Smooth muscle cell of the brain vasculature (primary cell): ENCODE results near the gene TRIM22.
"Not testable (repeated sequence)": the region's sequence is repeated elsewhere in the genome, so short reads cannot be mapped to it uniquely, and the experiment has no call there.

Experiments used
- DNase-seq: peaks from one replicate; pipeline ENCODE4 v3.0.0-alpha.2; 2012; ENCODE audit warnings: low read depth, low spot score

Gene TRIM22

DNA sequence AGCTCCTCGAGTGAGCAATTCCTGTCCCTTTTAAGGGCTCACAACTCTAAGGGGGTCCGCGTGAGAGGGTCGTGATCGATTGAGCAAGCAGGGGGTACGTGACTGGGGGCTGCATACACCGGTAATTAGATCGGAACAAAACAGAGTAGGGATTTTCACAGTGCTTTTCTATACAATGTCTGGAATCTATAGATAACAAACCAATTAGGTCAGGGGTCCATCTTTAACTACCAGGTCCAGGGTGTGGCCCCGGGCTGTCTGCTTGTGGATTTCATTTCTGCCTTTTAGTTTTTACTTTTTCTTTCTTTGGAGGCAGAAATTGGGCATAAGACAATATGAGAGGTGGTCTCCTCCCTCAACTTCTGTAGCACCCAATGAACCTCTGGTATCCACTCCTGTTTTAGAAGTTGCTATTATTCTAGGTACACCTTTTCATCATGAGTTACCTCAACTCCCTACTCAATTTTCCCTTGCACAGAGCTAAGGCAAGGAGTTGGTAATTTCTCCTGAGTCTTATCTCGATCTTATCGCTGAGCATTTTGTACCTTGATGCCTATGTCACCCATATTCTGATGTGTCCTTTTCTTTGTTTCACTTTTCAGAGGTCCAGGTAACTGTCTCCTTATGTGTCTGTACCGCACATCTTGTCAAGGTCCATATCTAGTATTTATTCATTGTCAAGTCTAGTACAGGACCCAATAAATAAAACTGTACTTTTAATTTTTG is 1.8 kb downstream of the TRIM22 start:
- not testable (repeated sequence) for DNase-seq

DNA sequence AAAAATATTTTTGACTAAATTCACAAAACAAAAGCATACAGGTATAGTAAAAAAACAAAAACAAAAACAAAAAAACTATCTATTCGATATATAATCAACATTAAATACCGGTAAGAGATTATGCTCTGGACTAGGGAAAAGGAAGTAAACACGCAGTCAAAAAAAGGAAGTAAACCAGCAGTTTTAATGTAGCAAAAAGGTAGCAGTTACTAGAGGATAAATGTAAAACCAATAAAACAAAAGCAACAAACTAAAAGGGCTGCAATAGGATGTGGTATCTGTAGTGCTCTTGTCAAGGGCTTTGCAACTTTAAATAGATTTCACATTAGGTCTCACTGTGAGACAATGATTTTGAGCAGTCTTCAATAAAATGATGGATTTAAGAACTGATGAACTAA is 2.4 kb downstream of the TRIM22 start:
- DNase-seq, result no peak

DNA sequence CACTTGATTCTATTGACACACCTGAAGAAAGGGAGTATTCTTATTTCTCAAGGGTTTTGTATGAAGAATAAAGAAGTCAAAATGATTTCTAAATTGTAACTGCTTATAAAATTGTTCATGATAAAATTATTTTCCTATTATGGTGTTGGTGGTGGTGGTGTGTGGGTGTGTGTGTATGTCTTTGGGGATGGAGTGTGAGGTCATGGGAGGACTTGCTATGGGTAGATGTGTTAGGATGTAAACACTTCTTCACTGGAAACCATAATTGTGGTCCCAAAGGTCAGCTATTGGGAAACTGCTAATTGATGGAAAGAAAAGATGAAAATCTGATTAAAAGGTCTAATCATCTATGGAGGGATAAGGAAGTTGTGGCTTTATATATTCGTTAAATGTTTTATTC is 5.1 kb downstream of the TRIM22 start:
- no peak for DNase-seq

DNA sequence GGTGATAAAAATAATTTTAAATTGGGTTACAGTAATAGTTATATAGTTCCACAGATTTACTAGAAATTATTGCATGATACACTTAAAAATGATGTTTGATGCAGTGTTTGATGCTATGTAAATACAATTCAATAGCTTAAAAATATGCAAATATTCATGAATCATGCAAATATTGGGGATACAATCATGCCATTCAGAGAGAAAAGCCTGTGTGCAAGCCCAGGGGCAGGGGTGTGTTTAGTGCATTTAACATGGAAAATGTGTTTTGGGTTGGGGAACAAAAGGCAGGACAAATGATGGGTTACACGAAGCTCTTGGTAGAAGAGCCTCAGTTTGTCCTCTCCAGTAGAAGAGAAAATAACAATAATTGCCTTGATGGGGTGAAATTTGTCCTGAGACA is 6.0 kb downstream of the TRIM22 start:
- DNase-seq, result no peak

DNA sequence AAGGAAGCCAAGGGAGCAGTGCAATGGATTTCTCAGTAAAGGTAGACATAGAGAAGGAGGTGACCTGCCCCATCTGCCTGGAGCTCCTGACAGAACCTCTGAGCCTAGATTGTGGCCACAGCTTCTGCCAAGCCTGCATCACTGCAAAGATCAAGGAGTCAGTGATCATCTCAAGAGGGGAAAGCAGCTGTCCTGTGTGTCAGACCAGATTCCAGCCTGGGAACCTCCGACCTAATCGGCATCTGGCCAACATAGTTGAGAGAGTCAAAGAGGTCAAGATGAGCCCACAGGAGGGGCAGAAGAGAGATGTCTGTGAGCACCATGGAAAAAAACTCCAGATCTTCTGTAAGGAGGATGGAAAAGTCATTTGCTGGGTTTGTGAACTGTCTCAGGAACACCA is 6.6 kb downstream of the TRIM22 start:
- DNase-seq, result no peak

DNA sequence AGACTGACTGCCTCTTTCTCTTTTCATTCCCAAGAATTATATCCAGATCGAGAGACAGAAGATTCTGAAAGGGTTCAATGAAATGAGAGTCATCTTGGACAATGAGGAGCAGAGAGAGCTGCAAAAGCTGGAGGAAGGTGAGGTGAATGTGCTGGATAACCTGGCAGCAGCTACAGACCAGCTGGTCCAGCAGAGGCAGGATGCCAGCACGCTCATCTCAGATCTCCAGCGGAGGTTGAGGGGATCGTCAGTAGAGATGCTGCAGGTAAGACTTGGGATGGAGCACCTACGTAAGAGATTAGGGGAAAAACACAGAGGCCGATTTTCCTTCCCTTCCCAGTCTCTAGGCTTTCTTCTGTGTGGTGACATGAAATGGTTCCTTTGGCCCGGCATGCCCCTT is 8.7 kb downstream of the TRIM22 start:
- DNase-seq, result no peak

DNA sequence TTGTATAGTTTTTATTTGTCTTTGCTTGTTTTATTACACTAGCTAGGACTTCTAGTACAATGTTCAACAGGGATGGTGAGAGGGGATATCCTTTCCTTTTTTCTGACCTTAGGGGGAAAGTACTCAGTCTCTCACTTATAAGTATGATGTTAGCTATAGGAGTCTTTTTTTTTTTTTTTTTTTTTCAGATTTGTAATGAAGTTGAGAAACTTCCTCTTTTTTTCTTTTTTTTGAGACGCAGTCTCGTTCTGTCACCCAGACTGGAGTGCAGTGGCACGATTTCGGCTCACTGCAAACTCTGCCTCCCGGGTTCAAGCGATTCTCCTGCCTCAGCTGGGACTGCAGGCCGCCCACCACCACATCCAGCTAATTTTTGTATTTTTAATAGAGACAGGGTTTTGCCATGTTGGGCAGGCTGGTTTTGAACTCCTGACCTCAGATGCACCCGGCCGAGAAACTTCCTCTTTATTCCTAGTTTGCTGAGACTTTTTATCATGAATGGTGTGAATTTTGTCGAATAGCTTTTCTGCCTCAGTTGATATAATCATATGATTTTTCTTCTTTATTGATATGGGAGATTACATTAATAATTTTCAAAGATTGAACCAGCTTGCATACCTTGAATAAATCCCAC is 10.9 kb downstream of the TRIM22 start:
- no peak for DNase-seq

DNA sequence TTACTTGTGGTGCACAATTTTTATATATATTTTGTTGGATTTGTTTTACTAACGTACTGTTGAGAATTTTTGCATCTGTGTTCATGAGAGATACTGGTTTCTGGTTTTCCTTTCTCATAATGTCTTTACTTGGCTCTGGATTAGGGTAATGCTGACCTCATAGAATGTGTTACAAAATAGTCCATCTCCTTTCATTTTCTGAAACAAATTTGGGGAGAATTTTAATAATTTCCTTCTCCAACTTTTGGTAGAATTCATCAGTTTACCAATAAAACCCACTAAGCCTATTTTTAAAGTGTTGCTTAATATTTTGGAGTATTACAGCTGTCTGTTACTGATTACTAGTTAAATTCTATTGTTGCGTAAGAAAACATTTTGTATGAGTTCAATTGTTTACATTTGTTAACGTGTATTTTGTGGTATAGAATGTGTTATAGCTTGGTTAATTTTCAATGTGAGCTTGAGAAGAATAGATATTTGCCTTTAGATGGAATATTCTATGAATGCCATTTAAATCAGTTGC is 11.5 kb downstream of the TRIM22 start:
- DNase-seq, result no peak

DNA sequence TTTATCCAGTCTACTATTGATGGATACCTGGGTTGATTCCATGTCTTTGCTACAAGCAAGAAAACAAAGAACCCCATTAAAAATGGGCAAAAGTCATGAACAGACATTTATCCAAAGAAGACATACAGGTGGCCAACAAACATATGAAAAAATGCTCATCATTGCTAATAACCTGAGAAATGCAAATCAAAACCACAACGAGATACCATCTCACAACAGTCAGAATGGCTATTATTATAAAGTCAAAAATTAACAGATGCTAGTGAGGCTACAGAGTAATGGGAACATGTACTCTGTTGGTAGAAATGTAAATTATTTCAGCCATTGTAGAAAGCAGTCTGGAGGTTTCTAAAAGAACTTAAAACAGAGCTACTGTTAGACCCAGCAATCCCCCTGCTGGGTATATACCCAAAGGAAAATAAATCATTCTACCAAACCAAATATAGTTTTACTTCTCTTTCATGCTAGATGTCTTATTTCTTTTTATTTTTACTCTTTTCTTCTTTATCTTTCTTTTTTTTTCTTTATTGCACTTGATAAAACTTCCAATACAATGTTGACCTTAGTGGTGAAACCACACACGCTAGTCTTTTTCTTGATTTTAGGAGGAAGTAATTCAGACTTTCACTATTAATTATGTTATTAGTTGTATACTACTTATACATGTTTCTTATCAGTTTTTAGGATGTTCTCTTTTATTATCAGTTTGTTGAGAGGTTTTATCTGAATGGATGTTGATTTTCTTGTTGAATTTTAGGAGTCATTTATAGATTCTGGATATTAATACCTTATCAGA is 14.3 kb downstream of the TRIM22 start:
- no peak for DNase-seq

DNA sequence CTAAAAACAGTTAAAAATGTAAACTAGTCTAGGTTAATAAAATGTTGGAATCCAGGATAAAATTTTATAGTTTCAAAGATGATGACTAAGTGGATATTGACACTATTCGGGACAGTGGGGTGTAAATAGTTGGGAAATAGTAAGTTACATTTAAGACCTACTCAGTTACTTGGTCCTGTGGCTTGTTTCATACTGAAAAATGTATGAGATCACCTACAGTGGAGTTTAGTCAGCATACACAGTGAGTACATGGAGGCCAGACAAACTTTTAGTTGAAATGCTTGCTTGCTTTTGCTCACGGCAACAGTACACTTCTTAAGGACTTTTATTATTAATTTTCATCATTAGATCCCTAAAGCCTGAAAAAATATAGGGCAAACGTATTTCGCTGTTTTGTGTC is 16.1 kb downstream of the TRIM22 start:
- DNase-seq, result no peak

DNA sequence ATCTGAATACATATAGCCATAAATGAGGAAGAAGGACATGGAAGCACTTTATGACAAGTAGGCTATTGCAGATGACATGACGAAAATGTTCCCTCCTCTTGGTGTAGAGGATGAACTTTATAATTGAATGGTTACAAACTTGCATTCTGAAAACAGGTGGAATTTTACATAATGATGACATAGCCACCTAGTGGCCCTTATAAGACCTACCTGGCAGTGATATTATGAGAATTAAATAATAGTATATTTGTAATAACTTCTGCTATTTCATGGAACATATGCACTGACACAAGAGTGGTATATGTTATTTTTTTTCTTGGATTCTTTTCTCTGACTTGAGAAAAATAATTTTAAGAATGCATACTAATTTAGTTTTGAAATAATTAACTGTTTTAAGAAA is 22.9 kb downstream of the TRIM22 start:
- no peak for DNase-seq

DNA sequence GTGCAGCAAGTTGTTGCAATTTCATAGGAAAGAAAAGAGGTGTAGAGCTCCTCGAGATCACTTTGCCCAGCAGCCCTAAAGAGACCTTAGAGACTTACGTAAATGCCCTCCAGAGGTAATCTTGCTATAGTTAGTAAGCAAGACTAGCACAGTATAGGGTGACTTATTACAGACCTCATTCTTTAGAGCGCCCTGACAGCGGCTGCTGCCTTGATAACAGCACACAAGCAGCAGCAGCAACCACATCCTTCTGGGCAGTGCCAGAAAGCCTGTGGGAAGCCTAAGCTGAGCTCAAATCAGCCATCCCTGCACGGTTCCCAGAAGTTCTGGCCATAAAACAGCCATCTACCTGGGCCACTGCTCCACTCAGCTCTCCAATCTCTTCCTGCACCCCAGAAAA is 24.1 kb downstream of the TRIM22 start:
- DNase-seq, result no peak

DNA sequence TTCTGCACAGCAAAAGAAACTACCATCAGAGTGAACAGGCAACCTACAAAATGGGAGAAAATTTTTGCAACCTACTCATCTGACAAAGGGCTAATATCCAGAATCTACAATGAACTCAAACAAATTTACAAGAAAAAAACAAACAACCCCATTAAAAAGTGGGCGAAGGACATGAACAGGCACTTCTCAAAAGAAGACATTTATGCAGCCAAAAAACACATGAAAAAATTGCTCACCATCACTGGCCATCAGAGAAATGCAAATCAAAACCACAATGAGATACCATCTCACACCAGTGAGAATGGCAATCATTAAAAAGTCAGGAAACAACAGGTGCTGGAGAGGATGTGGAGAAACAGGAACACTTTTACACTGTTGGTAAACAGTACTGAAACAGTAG is 26.9 kb downstream of the TRIM22 start:
- not testable (repeated sequence) for DNase-seq

DNA sequence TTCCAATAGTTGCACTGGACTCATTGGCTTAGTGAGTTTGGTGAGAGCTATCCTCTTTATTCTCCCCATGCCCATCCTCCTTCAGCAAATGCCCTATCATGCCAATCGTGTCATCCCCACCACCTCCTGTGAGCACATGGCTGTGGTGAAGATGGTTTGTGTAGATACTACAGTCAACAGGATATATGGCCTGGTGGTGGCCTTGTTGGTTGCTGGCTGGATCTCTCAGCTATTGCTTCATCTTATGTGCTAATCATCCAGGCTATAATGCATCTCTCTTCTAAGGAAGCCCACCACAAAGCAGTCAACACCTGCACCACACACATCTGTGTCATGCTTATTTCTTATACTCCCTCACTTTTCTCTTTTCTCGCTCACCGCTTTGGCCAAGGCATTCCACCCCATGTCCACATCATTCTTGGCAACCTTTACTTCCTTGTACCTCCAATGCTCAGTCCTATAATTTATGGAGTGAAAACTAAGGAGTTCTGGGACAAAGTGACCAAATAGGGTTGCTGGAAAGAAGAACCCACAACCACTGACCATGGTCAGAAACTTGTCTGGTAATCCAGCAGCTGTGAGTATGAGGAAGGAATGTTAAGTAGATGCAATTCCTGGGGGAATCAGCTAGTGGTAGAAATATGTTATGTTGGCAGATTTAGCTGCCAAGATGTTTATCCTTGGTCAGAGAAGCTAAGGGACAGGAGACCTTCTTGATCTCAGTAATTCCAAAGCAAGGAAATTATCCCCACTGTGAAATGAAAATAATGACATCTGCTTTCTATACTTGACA is 30.3 kb downstream of the TRIM22 start:
- no peak for DNase-seq

DNA sequence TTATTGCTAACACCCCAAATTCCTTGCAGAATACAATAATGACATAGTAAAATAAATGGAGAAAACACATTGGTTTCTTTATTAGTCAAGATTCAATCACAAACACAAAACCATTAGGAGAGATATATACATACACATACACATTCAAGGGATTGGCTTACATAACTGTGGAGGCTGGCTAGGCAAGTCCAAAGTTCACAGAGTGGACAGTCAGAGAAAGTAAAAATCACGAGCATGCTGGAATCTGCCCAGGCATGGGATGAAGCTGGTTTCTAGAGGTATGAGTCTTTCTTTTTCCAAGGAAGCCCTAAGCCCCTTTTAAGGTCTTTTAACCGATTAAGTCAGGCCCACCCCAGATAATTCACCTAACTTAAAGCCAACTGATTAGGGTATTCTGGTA is 33.0 kb downstream of the TRIM22 start:
- no peak for DNase-seq

DNA sequence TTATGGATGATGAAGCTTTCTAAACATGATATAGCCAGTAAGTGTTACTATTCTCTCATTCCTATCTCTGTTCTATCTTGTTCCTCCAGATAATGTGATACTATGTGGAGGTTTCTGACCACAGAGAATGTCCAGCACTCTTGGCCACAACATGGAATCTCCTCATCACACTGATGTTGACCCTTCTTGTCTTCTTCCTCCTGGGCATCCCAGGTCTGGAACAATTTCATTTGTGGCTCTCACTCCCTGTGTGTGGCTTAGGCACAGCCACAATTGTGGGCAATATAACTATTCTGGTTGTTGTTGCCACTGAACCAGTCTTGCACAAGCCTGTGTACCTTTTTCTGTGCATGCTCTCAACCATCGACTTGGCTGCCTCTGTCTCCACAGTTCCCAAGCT is 36.8 kb downstream of the TRIM22 start:
- DNase-seq, result no peak

DNA sequence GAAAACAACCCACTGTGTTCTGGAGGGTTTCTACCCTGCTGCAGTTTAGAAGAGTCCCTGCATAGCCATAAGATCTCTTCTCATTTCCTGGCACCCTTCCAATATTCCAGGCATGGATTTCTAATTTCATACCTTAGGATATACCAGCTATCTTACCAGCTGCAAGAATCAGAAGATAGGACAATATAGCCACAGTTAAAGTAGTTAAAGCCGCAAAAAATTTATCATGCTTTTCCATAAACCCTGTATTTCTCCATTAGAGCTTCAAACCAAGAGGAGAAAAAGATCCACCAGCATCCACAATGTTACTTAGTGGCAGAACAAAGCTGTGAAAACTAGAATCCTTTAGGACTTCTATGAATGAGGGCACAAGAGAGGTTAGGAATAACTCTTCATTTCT is 38.1 kb downstream of the TRIM22 start:
- no peak for DNase-seq

DNA sequence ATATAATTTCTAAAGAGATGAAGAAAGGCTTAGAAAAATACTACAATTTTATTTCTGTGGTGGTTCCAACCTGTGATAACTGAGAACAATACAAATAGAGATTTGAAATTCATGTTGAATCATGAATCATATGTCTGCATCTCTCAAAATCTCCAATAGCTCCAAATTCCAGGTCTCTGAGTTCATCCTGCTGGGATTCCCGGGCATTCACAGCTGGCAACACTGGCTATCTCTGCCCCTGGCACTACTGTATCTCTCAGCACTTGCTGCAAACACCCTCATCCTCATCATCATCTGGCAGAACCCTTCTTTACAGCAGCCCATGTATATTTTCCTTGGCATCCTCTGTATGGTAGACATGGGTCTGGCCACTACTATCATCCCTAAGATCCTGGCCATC is 46.8 kb downstream of the TRIM22 start, which contains the start of gene OR56B1:
Gene OR56B1 (plus strand): TSS at position 53 of the 400 bp plus-strand sequence. CDS start 69 bp downstream, at position 122.
- DNase-seq, result no peak

DNA sequence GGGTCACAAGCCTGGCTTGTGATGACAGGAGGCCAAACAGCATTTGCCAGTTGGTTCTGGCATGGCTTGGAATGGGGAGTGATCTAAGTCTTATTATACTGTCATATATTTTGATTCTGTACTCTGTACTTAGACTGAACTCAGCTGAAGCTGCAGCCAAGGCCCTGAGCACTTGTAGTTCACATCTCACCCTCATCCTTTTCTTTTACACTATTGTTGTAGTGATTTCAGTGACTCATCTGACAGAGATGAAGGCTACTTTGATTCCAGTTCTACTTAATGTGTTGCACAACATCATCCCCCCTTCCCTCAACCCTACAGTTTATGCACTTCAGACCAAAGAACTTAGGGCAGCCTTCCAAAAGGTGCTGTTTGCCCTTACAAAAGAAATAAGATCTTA is 47.5 kb downstream of the TRIM22 start:
- no peak for DNase-seq

DNA sequence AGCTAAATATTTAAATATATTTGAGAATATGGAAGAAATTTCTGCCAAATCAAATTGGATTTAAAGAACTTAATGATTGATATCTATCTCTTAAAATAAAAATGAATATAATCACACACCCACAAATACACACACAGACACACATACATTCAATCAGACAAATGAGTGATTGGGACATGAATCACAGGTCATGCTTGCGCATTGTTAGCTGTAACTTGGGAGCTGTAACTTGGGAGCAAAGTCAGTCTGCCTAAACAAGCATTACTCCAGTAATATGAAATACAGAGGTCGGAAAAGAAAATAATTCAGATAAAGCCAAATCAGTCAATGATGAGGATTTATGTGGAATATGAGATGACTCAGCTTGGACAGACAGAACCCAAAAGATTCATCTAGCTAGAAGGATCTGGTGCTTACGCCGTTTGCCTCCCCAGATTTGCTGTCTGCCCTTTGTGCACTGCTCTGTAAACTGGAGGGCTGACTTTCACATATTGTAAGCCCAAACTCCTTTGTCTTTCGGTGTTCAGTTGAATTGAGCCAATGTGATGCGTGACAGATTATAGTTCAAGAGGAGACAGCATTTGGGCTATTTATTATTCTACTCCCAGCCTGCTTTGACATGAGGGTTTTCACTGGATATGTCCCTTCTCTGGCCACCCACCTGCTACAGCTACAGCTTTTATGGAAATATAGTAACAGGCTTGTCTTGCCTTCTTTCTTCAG is 48.2 kb downstream of the TRIM22 start:
- no peak for DNase-seq

DNA sequence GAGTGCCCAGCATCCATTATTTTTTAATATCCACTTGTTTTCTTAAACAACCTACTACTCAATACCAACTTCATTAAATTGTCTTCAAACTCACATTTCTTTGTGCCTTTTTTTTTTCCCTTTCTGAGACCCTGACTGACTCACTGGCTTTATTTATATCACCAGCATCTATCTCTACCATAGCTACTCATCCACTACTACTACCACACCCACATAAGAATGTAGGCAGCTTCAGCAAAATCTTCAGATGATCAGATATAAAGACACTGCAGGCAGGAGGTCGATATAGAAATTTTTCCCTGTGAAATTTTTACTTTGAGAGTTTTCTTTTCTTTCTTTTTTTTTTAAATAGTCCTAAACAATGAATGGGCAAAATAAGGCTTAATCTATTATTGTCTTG is 48.8 kb downstream of the TRIM22 start:
- DNase-seq, result no peak
